Body of pancreas (tissue), 4 donors: ENCODE measurements around the gene SYT11. TPM values are rescaled to one million over a fixed set of nuclear protein-coding genes. Genes with fewer than 3 reads are reported as not detected.

Experiments used
- ATAC-seq: fragments of 150-250 bp; one replicate; pipeline ENCODE4 v1.9.1; 2016
- DNase-seq, 4 donors: peaks; one replicate each; pipeline ENCODE4 v3.0.0-alpha.2; 2019
- H3K27ac ChIP-seq, 4 donors: fragments of 200-600 bp; sonication (generic); 1 replicate in 3 of 4; 2 replicates in 1 of 4; pipeline versions ENCODE4 v1.5.1 to v1.6.1; 2016 to 2019; ENCODE audit warnings: mild to moderate bottlenecking in 1 of 4, mixed read lengths in 1 of 4, moderate library complexity in 1 of 4
- H3K27me3 ChIP-seq, 2 donors: fragments of 200-600 bp; sonication (generic); one replicate each; pipeline ENCODE4 v1.6.0; 2016; ENCODE audit warnings: mild to moderate bottlenecking in 1 of 2
- H3K36me3 ChIP-seq, 2 donors: fragments of 200-600 bp; sonication (generic); replicated peaks in 1 of 2; 2 replicates each; pipeline ENCODE4 v1.5.1; 2016; ENCODE audit warnings: low read depth in 2 of 2; ENCODE audit not compliant: insufficient read depth in 1 of 2
- H3K4me1 ChIP-seq: fragments of 200-600 bp; sonication (generic); one replicate; pipeline ENCODE4 v1.6.0; 2016
- H3K4me3 ChIP-seq, 2 donors: fragments of 200-600 bp; sonication (generic); 1 replicate in 1 of 2; 2 replicates in 1 of 2; pipeline ENCODE4 v1.5.1; 2016 to 2019
- H3K9me3 ChIP-seq, 3 donors: fragments of 200-600 bp; sonication (generic); 1 replicate in 2 of 3; 2 replicates in 1 of 3; pipeline ENCODE4 v1.5.1; 2016
- POLR2A ChIP-seq, 3 donors: fragments of 450-650 bp; IDR thresholded peaks; one replicate each; pipeline ENCODE4 v1.6.1; 2016; ENCODE audit warnings: antibody characterized with exemption in 3 of 3, mild to moderate bottlenecking in 2 of 3
- WGBS, 2 donors: methylation state at CpG; one replicate each; pipeline ENCODE4 v1.1.5; 2017; 5-methylcytosine and 5-hydroxymethylcytosine counted together
- intact Hi-C: fragments of 100-400 bp; cut with DNase I; formaldehyde crosslinking; loops from one replicate; pipeline ENCODE4 v1.15.1; 2023
- total RNA-seq, 2 donors: library from RNA; depleted of rRNA; stranded (reverse); fragments of >200 nt; gene quantifications; one replicate each; pipeline ENCODE4 v1.1.0, GENCODE V29; 2016
- TF ChIP-seq, protein P1 (sequence below), 7 experiments: fragments of 450-650 bp in 4 of 7; fragments of 200-600 bp in 3 of 7; sonication (generic) in 3 of 7; IDR thresholded peaks; one replicate each; pipeline ENCODE4 v1.5.1; 2016 to 2019; ENCODE audit warnings: antibody characterized with exemption in 7 of 7

Gene SYT11
- total RNA-seq, 2 donors from 2014 or later, result 1.3 to 5.4 TPM

GRCh38 chr1:155913969-155914757, 54.8 kb downstream of the SYT11 start:
- DNase-seq, result no peak
- intact Hi-C loops, result no loop called here
- ATAC-seq, result no peak
- whole genome bisulfite sequencing, 2 donors, result 65 to 67% methylated on average over 6 of the region's 6 CpGs
- Histone ChIP-seq H3K36me3 (peaks cover 21 to 43% of the 10 kb centered on the region in 2 donors), H3K9me3 (no peaks in the 10 kb centered on the region), H3K27me3 (no peaks in the 10 kb centered on the region), H3K4me1 (peaks cover 21% of the 10 kb centered on the region), H3K4me3 (no peak overlapping the region), H3K27ac (no peak overlapping the region)
- TF ChIP-seq, protein P1, sequence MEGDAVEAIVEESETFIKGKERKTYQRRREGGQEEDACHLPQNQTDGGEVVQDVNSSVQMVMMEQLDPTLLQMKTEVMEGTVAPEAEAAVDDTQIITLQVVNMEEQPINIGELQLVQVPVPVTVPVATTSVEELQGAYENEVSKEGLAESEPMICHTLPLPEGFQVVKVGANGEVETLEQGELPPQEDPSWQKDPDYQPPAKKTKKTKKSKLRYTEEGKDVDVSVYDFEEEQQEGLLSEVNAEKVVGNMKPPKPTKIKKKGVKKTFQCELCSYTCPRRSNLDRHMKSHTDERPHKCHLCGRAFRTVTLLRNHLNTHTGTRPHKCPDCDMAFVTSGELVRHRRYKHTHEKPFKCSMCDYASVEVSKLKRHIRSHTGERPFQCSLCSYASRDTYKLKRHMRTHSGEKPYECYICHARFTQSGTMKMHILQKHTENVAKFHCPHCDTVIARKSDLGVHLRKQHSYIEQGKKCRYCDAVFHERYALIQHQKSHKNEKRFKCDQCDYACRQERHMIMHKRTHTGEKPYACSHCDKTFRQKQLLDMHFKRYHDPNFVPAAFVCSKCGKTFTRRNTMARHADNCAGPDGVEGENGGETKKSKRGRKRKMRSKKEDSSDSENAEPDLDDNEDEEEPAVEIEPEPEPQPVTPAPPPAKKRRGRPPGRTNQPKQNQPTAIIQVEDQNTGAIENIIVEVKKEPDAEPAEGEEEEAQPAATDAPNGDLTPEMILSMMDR (IDR thresholded peaks at IDR 0.05), result no peak
- no peak for TF ChIP-seq POLR2A (IDR thresholded peaks at IDR 0.05)

DNA sequence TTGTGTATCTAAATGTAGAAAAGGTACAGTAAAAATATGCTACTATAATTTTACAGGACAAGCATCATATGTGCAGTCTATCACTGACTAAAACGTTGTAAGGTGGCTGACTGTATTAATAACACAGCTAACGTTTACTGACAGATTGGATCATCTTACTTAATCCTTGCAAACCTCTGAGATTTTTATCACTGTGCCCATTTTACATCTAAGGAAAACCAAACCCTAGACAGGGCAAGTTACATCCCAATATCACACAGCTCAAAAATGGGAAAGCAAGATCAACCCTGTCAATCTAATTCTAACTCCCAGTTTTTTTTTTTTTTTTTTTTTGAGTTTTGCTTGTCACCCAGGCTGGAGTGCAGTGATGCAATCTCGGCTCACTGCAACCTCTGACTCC, 59.3 kb downstream of the SYT11 start:
- 69 to 72% methylated on average over 3 of the region's 3 CpGs for WGBS, 2 donors
- Histone ChIP-seq H3K27me3 (no peaks in the 10 kb centered on the region), H3K36me3 (peaks cover 27 to 66% of the 10 kb centered on the region in 2 donors), H3K4me3 (no peak overlapping the region), H3K9me3 (no peaks in the 10 kb centered on the region), H3K27ac (no peak overlapping the region), H3K4me1 (no peaks in the 10 kb centered on the region)
- TF ChIP-seq, protein P1 (IDR thresholded peaks at IDR 0.05), result no peak
- no peak for TF ChIP-seq POLR2A (IDR thresholded peaks at IDR 0.05)
- DNase-seq (no peak), ATAC-seq (no peak)
- intact Hi-C loops, result no loop called here

- no peak for DNase-seq
- H3K27me3 ChIP-seq, result no peaks in the 10 kb centered on the region
- no peak overlapping the region for H3K4me3 ChIP-seq
- ATAC-seq, result no peak
- no peak overlapping the region for H3K27ac ChIP-seq
- peaks cover 24 to 69% of the 10 kb centered on the region in 2 donors for H3K36me3 ChIP-seq
- no peaks in the 10 kb centered on the region for H3K9me3 ChIP-seq
- no peak for TF ChIP-seq POLR2A (IDR thresholded peaks at IDR 0.05)
- TF ChIP-seq, protein P1 (IDR thresholded peaks at IDR 0.05), result no peak
- H3K4me1 ChIP-seq, result no peaks in the 10 kb centered on the region
- 98% methylated on average over 2 of the region's 2 CpGs for WGBS, 2 donors
- intact Hi-C loops, result no loop called here
Observed at GRCh38 chr1:155919801-155920200, 60.4 kb downstream of the SYT11 start.

DNA sequence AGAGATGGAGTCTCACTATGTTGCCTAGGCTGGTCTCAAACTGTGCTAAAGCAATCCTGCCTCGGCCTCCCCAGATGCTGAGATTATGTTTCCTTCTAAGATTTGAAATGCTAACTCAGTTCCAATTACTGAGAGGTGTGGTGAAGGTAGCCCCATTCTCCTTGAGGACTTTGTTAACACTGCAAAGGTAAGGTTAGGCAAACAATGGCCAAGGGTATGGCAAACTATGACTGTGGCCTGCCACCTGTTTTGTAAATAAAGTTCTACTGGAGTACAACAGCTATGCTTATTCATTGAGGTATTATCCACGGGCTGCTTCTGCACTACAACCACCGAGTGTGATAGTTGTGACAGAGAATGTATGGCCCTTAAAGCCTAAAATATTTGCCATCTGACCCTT, 61.4 kb downstream of the SYT11 start:
- no peak for ATAC-seq
- Histone ChIP-seq H3K27ac (no peak overlapping the region), H3K27me3 (no peaks in the 10 kb centered on the region), H3K4me3 (no peak overlapping the region), H3K36me3 (peaks cover 30 to 70% of the 10 kb centered on the region in 2 donors), H3K9me3 (no peaks in the 10 kb centered on the region), H3K4me1 (no peaks in the 10 kb centered on the region)
- DNase-seq, result no peak
- TF ChIP-seq POLR2A (IDR thresholded peaks at IDR 0.05), result no peak
- TF ChIP-seq, protein P1 (IDR thresholded peaks at IDR 0.05), result no peak
- intact Hi-C loops, result no loop called here
- 84 to 89% methylated on average over 3 of the region's 3 CpGs for WGBS, 2 donors

- 90 to 93% methylated on average over 2 of the region's 2 CpGs for WGBS, 2 donors
- Histone ChIP-seq H3K9me3 (no peaks in the 10 kb centered on the region), H3K36me3 (peaks cover 22 to 67% of the 10 kb centered on the region in 2 donors), H3K27ac (no peak overlapping the region), H3K4me3 (no peak overlapping the region), H3K27me3 (no peaks in the 10 kb centered on the region), H3K4me1 (peaks cover 7% of the 10 kb centered on the region)
- ATAC-seq (no peak), DNase-seq (no peak)
- intact Hi-C loops, result no loop called here
- TF ChIP-seq, protein P1 (IDR thresholded peaks at IDR 0.05), result no peak
- TF ChIP-seq POLR2A (IDR thresholded peaks at IDR 0.05), result no peak
Observed at GRCh38 chr1:155925506-155925905, 66.1 kb downstream of the SYT11 start.
